ENCODE measurements around the gene CD37. TPM values are rescaled to one million over a fixed set of nuclear protein-coding genes. Genes with fewer than 3 reads are reported as not detected.

CD37 gene
- total RNA-seq, 1 experiment from 2014 or later, result not detected

DNA sequence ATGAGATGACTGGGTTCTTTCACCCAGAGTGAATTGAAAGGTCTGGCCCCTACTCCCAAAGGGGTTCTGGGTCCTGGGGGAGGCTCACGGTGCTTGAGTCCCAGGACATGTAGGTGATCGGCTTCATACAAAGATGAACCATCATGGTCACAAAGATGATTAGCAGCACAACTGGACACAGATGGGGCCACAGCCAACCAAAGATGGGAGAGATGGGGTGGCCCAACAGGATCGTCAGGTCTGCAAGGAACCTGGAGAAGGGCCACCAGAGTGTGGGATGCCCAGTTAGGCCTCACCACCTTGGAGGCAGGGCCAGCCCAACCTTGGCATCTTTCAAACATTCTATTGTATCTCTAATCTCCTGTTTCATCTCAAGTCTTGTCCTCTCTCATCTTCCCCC is 44.7 kb upstream of the CD37 start:
- H3K4me3 Mint-ChIP-seq (ENCODE audit: unreplicated experiment), result no peak overlapping the region
- ChIA-PET POLR2A (no interaction called here), CTCF (no interaction called here)
- intact Hi-C loops (cut with micrococcal nuclease; ENCODE audit: unreplicated experiment), result no loop called here
- no peaks in the 10 kb centered on the region for H3K27me3 Mint-ChIP-seq (ENCODE audit: insufficient read depth, unreplicated experiment)
- no peaks in the 10 kb centered on the region for H3K27me3 ChIP-seq (replicated peaks; ENCODE audit: control insufficient read depth, insufficient read depth, low read length)
- no peaks in the 10 kb centered on the region for H3K36me3 Mint-ChIP-seq (ENCODE audit: insufficient read depth, unreplicated experiment)
- no peak overlapping the region for H3K27ac Mint-ChIP-seq (ENCODE audit: unreplicated experiment)
- no TSS peak for BruUV-seq (replicated peaks)
- H3K4me1 ChIP-seq, result 0 out of 2 replicates have a peak, but pooled peaks cover 4% of the 10 kb centered on the region
- DNase-seq, result no peak
- no peak overlapping the region for H3K4me3 ChIP-seq (ENCODE audit: low read depth, low read length)
- TF ChIP-seq, protein P1, sequence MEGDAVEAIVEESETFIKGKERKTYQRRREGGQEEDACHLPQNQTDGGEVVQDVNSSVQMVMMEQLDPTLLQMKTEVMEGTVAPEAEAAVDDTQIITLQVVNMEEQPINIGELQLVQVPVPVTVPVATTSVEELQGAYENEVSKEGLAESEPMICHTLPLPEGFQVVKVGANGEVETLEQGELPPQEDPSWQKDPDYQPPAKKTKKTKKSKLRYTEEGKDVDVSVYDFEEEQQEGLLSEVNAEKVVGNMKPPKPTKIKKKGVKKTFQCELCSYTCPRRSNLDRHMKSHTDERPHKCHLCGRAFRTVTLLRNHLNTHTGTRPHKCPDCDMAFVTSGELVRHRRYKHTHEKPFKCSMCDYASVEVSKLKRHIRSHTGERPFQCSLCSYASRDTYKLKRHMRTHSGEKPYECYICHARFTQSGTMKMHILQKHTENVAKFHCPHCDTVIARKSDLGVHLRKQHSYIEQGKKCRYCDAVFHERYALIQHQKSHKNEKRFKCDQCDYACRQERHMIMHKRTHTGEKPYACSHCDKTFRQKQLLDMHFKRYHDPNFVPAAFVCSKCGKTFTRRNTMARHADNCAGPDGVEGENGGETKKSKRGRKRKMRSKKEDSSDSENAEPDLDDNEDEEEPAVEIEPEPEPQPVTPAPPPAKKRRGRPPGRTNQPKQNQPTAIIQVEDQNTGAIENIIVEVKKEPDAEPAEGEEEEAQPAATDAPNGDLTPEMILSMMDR (IDR thresholded peaks at IDR 0.05; ENCODE audit: insufficient read depth in 1 of 2, low read depth in 1 of 2, low read length in 1 of 2, severe bottlenecking in 1 of 2, unreplicated experiment in 1 of 2), result no peak
- peaks cover 7% of the 10 kb centered on the region; the same call in 1 of the 2 replicates for H3K9me3 ChIP-seq
- H3K36me3 ChIP-seq (ENCODE audit: control insufficient read depth, insufficient read depth, low read length), result no peaks in the 10 kb centered on the region
- H3K4me1 Mint-ChIP-seq (ENCODE audit: low read depth, unreplicated experiment), result no peaks in the 10 kb centered on the region
- peaks cover 10% of the 10 kb centered on the region for H3K9me3 Mint-ChIP-seq (ENCODE audit: unreplicated experiment)

DNA sequence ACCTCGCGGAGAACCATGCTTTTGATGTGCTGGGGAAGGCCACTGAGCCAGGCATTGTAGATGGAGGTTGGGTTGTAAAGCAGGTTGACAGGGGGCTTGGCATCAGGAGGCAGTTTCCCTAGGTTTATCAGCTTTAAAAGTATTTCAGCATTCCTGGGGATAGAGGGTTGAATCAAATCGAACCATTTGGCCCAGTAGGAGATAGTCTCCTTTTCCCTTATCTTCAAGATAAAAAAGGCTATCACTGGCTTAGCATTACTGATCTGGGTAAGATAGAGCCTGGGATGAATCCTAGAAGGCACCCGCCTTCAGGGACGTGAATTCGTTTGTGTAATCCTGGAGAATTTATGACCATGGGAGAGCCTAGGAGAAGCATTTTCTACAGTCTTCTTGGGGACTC is 40.8 kb upstream of the CD37 start:
- no peaks in the 10 kb centered on the region for H3K9me3 ChIP-seq
- Mint-ChIP-seq H3K36me3 (ENCODE audit: insufficient read depth, unreplicated experiment) (no peaks in the 10 kb centered on the region), H3K9me3 (ENCODE audit: unreplicated experiment) (no peaks in the 10 kb centered on the region), H3K4me1 (ENCODE audit: low read depth, unreplicated experiment) (no peaks in the 10 kb centered on the region), H3K27ac (ENCODE audit: unreplicated experiment) (no peak overlapping the region), H3K4me3 (ENCODE audit: unreplicated experiment) (no peak overlapping the region), H3K27me3 (ENCODE audit: insufficient read depth, unreplicated experiment) (no peaks in the 10 kb centered on the region)
- DNase-seq, result peak in 1 of 2 experiments; percentile 20
- H3K27me3 ChIP-seq (replicated peaks; ENCODE audit: control insufficient read depth, insufficient read depth, low read length), result no peaks in the 10 kb centered on the region
- intact Hi-C loops (cut with micrococcal nuclease; ENCODE audit: unreplicated experiment), result no loop called here
- H3K4me1 ChIP-seq, result 0 out of 2 replicates have a peak, but pooled peaks cover 4% of the 10 kb centered on the region
- BruUV-seq (replicated peaks), result no TSS peak
- ChIA-PET CTCF (interaction anchor here (0.6 kb wide), 1 partner anchor 45 kb away, joined by 3 read pairs; no protein-coding TSS in a partner anchor), POLR2A (no interaction called here)
- TF ChIP-seq, protein P1 (IDR thresholded peaks at IDR 0.05; ENCODE audit: insufficient read depth in 1 of 2, low read depth in 1 of 2, low read length in 1 of 2, severe bottlenecking in 1 of 2, unreplicated experiment in 1 of 2), result no peak
- no peak overlapping the region for H3K4me3 ChIP-seq (ENCODE audit: low read depth, low read length)
- no peaks in the 10 kb centered on the region for H3K36me3 ChIP-seq (ENCODE audit: control insufficient read depth, insufficient read depth, low read length)

DNA sequence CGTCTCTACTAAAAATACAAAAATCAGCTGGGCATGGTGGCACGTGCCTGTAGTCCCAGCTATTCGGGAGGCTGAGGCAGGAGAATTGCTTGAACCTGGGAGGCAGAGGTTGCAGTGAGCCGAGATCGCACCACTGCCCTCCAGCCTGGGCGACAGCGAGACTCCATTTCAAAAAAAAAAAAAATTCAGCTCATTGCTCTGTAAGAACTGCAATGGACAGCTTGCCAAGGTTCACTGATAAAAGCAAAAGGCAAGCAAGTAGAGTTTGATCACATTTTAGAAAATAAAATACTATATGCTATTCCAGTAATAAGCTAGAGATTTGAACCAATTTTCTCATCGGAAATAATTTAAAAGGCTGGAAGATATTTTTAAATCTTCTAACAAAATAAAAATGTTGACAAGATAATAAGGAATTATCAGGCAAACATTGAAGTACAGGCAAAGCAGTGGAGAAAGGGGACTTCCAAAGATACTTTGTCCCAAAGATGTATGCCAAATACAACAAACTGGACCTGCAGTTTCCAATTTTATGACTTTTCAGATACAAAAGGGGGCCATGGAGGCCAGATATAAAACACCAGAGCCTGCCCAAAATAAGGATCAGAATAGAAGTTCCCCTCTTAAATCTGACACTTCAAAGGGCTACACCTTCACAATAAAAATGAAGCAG is 39.9 kb upstream of the CD37 start:
- TF ChIP-seq, protein P1 (IDR thresholded peaks at IDR 0.05; ENCODE audit: insufficient read depth in 1 of 2, low read depth in 1 of 2, low read length in 1 of 2, severe bottlenecking in 1 of 2, unreplicated experiment in 1 of 2), result no peak
- no peak for DNase-seq
- ChIA-PET POLR2A (no interaction called here), CTCF (no interaction called here)
- BruUV-seq (replicated peaks), result no TSS peak
- no peak overlapping the region for H3K4me3 Mint-ChIP-seq (ENCODE audit: unreplicated experiment)
- H3K9me3 ChIP-seq, result no peaks in the 10 kb centered on the region
- intact Hi-C loops (cut with micrococcal nuclease; ENCODE audit: unreplicated experiment), result no loop called here
- no peak overlapping the region for H3K4me3 ChIP-seq (ENCODE audit: low read depth, low read length)
- no peaks in the 10 kb centered on the region for H3K36me3 Mint-ChIP-seq (ENCODE audit: insufficient read depth, unreplicated experiment)
- H3K4me1 ChIP-seq, result 0 out of 2 replicates have a peak, but pooled peaks cover 4% of the 10 kb centered on the region
- no peaks in the 10 kb centered on the region for H3K9me3 Mint-ChIP-seq (ENCODE audit: unreplicated experiment)
- peaks cover 1% of the 10 kb centered on the region for H3K27me3 Mint-ChIP-seq (ENCODE audit: insufficient read depth, unreplicated experiment)
- H3K36me3 ChIP-seq (ENCODE audit: control insufficient read depth, insufficient read depth, low read length), result no peaks in the 10 kb centered on the region
- no peaks in the 10 kb centered on the region for H3K4me1 Mint-ChIP-seq (ENCODE audit: low read depth, unreplicated experiment)
- H3K27me3 ChIP-seq (replicated peaks; ENCODE audit: control insufficient read depth, insufficient read depth, low read length), result no peaks in the 10 kb centered on the region
- no peak overlapping the region for H3K27ac Mint-ChIP-seq (ENCODE audit: unreplicated experiment)
